CD4-positive, alpha-beta memory T cell (primary cell): Measurements from ENCODE around the gene PERCC1. TPM values are rescaled to one million over a fixed set of nuclear protein-coding genes. Genes with fewer than 3 reads are reported as not detected.
A peak's percentile ranks its signal among the peaks of the same experiment; 100 is the strongest.
"Not testable (repeated sequence)": the region's sequence is repeated elsewhere in the genome, so short reads cannot be mapped to it uniquely, and the experiment has no call there.

Experiments used
- CTCF ChIA-PET: fragments of 350-600 bp; sonication (Branson Sonifier 250); formaldehyde crosslinking; loops from one replicate; lab custom pipeline; 2021; ENCODE audit warnings: inconsistent platforms; ENCODE audit not compliant: partially characterized antibody; lab: Charles Lee
- POLR2A ChIA-PET: fragments of 350-600 bp; sonication (Branson Sonifier 250); formaldehyde crosslinking; loops from one replicate; lab custom pipeline; 2021; ENCODE audit not compliant: partially characterized antibody; lab: Charles Lee
- DNase-seq, 5 donors: peaks; one replicate each; pipeline versions ENCODE4 v3.0.0 to v3.0.0-alpha.2; 2020 to 2022; ENCODE audit warnings: mixed read lengths in 1 of 5
- H3K27ac ChIP-seq: one replicate; pipeline ENCODE4 v1.7.0; 2013; ENCODE audit warnings: low read depth, low read length
- H3K27me3 ChIP-seq: 2 replicates; pipeline ENCODE4 v1.7.0; 2013; ENCODE audit warnings: mild to moderate bottlenecking, low read length, moderate library complexity; ENCODE audit not compliant: insufficient read depth
- H3K36me3 ChIP-seq: 2 replicates; pipeline ENCODE4 v1.7.0; 2013; ENCODE audit warnings: mild to moderate bottlenecking, low read length, moderate library complexity; ENCODE audit not compliant: insufficient read depth
- H3K4me1 ChIP-seq: 2 replicates; pipeline ENCODE4 v1.7.0; 2013; ENCODE audit warnings: mild to moderate bottlenecking, low read length, moderate library complexity; ENCODE audit not compliant: insufficient read depth
- H3K4me3 ChIP-seq, 2 donors: one replicate each; pipeline ENCODE4 v1.7.0; 2013; ENCODE audit warnings: low read length in 2 of 2, mild to moderate bottlenecking in 1 of 2
- H3K9me3 ChIP-seq, 2 donors: one replicate each; pipeline ENCODE4 v1.7.0; 2013; ENCODE audit warnings: low read length in 2 of 2, control low read depth in 1 of 2; ENCODE audit not compliant: control insufficient read depth in 1 of 2
- H3K27ac Mint-ChIP-seq, 7 donors: one replicate each; pipeline ENCODE4 v1.8.0; 2020 to 2021; ENCODE audit warnings: mixed read lengths in 7 of 7, mild to moderate bottlenecking in 6 of 7, inconsistent platforms in 3 of 7, moderate library complexity in 3 of 7
- H3K27me3 Mint-ChIP-seq, 2 donors: one replicate each; pipeline ENCODE4 v1.8.0; 2020 to 2021; ENCODE audit warnings: mixed read lengths in 2 of 2
- H3K36me3 Mint-ChIP-seq, 2 donors: one replicate each; pipeline ENCODE4 v1.8.0; 2020 to 2021; ENCODE audit warnings: mixed read lengths in 2 of 2, inconsistent platforms in 1 of 2, mild to moderate bottlenecking in 1 of 2
- H3K4me1 Mint-ChIP-seq, 4 donors: one replicate each; pipeline ENCODE4 v1.8.0; 2020 to 2021; ENCODE audit warnings: mixed read lengths in 4 of 4, mild to moderate bottlenecking in 1 of 4
- H3K4me3 Mint-ChIP-seq, 8 donors: one replicate each; pipeline ENCODE4 v1.8.0; 2020 to 2021; ENCODE audit warnings: mixed read lengths in 8 of 8, mild to moderate bottlenecking in 7 of 8, moderate library complexity in 6 of 8, inconsistent platforms in 3 of 8
- H3K9me3 Mint-ChIP-seq, 8 donors: one replicate each; pipeline ENCODE4 v1.8.0; 2020 to 2021; ENCODE audit warnings: mixed read lengths in 8 of 8, mild to moderate bottlenecking in 5 of 8, inconsistent platforms in 3 of 8, moderate library complexity in 1 of 8
- intact Hi-C: fragments of 100-400 bp; cut with micrococcal nuclease; formaldehyde crosslinking; loops from one replicate; pipeline ENCODE4 v1.15.1; 2023
- polyA plus RNA-seq, 2 donors: library from polyadenylated mRNA; unstranded; fragments of 300-500 nt; fragmentation: Illumina TruSeq; gene quantifications; one replicate each; pipeline ENCODE4 v1.2.3, GENCODE V29; 2021
- total RNA-seq, 2 experiments: library from RNA; stranded (reverse); gene quantifications; one replicate each; pipeline ENCODE4 v1.2.3, GENCODE V29; 2021

The PERCC1 gene
- total and polyA plus RNA-seq, 4 experiments from 2014 or later = 0.49 to 0.50 TPM; not detected in 2

- H3K27ac ChIP-seq, H3K27me3 Mint-ChIP-seq, H3K9me3 ChIP-seq, H3K27me3 ChIP-seq, H3K4me3 ChIP-seq, H3K4me1 Mint-ChIP-seq, H3K4me1 ChIP-seq, H3K36me3 ChIP-seq, DNase-seq, POLR2A ChIA-PET, H3K27ac Mint-ChIP-seq, H3K9me3 Mint-ChIP-seq, H3K36me3 Mint-ChIP-seq, H3K4me3 Mint-ChIP-seq, intact Hi-C loops, CTCF ChIA-PET: not testable (repeated sequence)
Measured at GRCh38 chr16:1439699-1440074, 8.8 kb downstream of the PERCC1 start.

GRCh38 chr16:1441391-1441829 lies 10.5 kb downstream of the PERCC1 start:
- no peak overlapping the region for H3K4me3 Mint-ChIP-seq
- H3K4me1 Mint-ChIP-seq = no peaks in the 10 kb centered on the region
- Histone ChIP-seq H3K4me3 (no peak overlapping the region), H3K4me1 (no peaks in the 10 kb centered on the region), H3K9me3 (no peaks in the 10 kb centered on the region), H3K27ac (no peak overlapping the region), H3K36me3 (no peaks in the 10 kb centered on the region), H3K27me3 (no peaks in the 10 kb centered on the region)
- peaks cover 0 to 2% of the 10 kb centered on the region in 2 donors for H3K36me3 Mint-ChIP-seq
- no peaks in the 10 kb centered on the region for H3K9me3 Mint-ChIP-seq
- ChIA-PET CTCF (no interaction called here), POLR2A (no interaction called here)
- no peak for DNase-seq
- no peak overlapping the region for H3K27ac Mint-ChIP-seq
- H3K27me3 Mint-ChIP-seq = no peaks in the 10 kb centered on the region
- intact Hi-C loops = no loop called here

GRCh38 chr16:1442697-1443096 lies 11.8 kb downstream of the PERCC1 start:
- POLR2A ChIA-PET = interaction anchor here (1.3 kb wide), 1 partner anchor 26 kb away, joined by 3 read pairs; no protein-coding TSS in a partner anchor
- no peak overlapping the region for H3K27ac ChIP-seq
- H3K4me3 ChIP-seq = no peak overlapping the region
- H3K27me3 Mint-ChIP-seq = no peaks in the 10 kb centered on the region
- H3K27me3 ChIP-seq = no peaks in the 10 kb centered on the region
- no peak overlapping the region for H3K4me3 Mint-ChIP-seq
- H3K9me3 ChIP-seq = no peaks in the 10 kb centered on the region
- no peaks in the 10 kb centered on the region for H3K9me3 Mint-ChIP-seq
- no peaks in the 10 kb centered on the region for H3K4me1 Mint-ChIP-seq
- no peak overlapping the region for H3K27ac Mint-ChIP-seq
- CTCF ChIA-PET = no interaction called here
- no peaks in the 10 kb centered on the region for H3K36me3 ChIP-seq
- H3K36me3 Mint-ChIP-seq = peaks cover 0 to 2% of the 10 kb centered on the region in 2 donors
- intact Hi-C loops = no loop called here
- DNase-seq = peak in 1 of 5 donors; percentile 12
- H3K4me1 ChIP-seq = no peaks in the 10 kb centered on the region

GRCh38 chr16:1443403-1443973 lies 12.6 kb downstream of the PERCC1 start:
- Histone ChIP-seq H3K36me3 (no peaks in the 10 kb centered on the region), H3K27ac (no peak overlapping the region), H3K4me3 (no peak overlapping the region), H3K27me3 (no peaks in the 10 kb centered on the region), H3K9me3 (no peaks in the 10 kb centered on the region), H3K4me1 (no peaks in the 10 kb centered on the region)
- ChIA-PET CTCF (no interaction called here), POLR2A (interaction anchor here (1.4 kb wide), 1 partner anchor 9 kb away, joined by 3 read pairs; no protein-coding TSS in a partner anchor)
- Mint-ChIP-seq H3K4me1 (no peaks in the 10 kb centered on the region), H3K27me3 (no peaks in the 10 kb centered on the region), H3K9me3 (no peaks in the 10 kb centered on the region), H3K4me3 (no peak overlapping the region), H3K36me3 (peaks cover 0 to 5% of the 10 kb centered on the region in 2 donors), H3K27ac (no peak overlapping the region)
- intact Hi-C loops = no loop called here
- peak in 1 of 5 donors; percentile 4 for DNase-seq

- no peak within 1 kb of the TSS for H3K27ac ChIP-seq
- H3K9me3 ChIP-seq = no peaks in the 10 kb centered on the region
- Mint-ChIP-seq H3K27ac (no peak within 1 kb of the TSS), H3K9me3 (no peaks in the 10 kb centered on the region), H3K4me1 (no peaks in the 10 kb centered on the region), H3K4me3 (no peak within 1 kb of the TSS), H3K27me3 (no peaks in the 10 kb centered on the region), H3K36me3 (peaks cover 0 to 5% of the 10 kb centered on the region in 2 donors)
- no peaks in the 10 kb centered on the region for H3K36me3 ChIP-seq
- H3K4me3 ChIP-seq = no peak within 1 kb of the TSS
- intact Hi-C loops = no loop called here
- H3K27me3 ChIP-seq = no peaks in the 10 kb centered on the region
- POLR2A ChIA-PET = interaction anchor here (1.4 kb wide), 1 partner anchor 10 kb away, joined by 3 read pairs; no protein-coding TSS in a partner anchor
- peak in 1 of 5 donors; percentile 7 for DNase-seq
- no peaks in the 10 kb centered on the region for H3K4me1 ChIP-seq
- CTCF ChIA-PET = no interaction called here
Measured at GRCh38 chr16:1443980-1444729, 13.3 kb downstream of the PERCC1 start, which contains the start of gene CCDC154. CCDC154 (minus strand) TSS chr16:1444556; CDS start chr16:1444322, 234 bp downstream.

GRCh38 chr16:1444730-1445517 lies 14.0 kb downstream of the PERCC1 start:
- ChIA-PET CTCF (interaction anchor here (0.6 kb wide), 1 partner anchor 40 kb away, joined by 3 read pairs; no protein-coding TSS in a partner anchor), POLR2A (no interaction called here)
- Histone ChIP-seq H3K36me3 (no peaks in the 10 kb centered on the region), H3K4me3 (no peak overlapping the region), H3K27ac (no peak overlapping the region), H3K27me3 (no peaks in the 10 kb centered on the region), H3K9me3 (no peaks in the 10 kb centered on the region), H3K4me1 (no peaks in the 10 kb centered on the region)
- Mint-ChIP-seq H3K4me3 (no peak overlapping the region), H3K36me3 (peaks cover 0 to 8% of the 10 kb centered on the region in 2 donors), H3K4me1 (no peaks in the 10 kb centered on the region), H3K9me3 (no peaks in the 10 kb centered on the region), H3K27ac (no peak overlapping the region), H3K27me3 (no peaks in the 10 kb centered on the region)
- intact Hi-C loops = no loop called here
- DNase-seq = peak in 1 of 5 donors; percentile 26
